Suprapubic skin (tissue), 4 donors: Measurements from ENCODE around the gene SYTL5.

Source experiments
- POLR2A ChIP-seq, 2 donors: fragments of 450-650 bp; IDR thresholded peaks; one replicate each; pipeline ENCODE4 v1.6.1; 2017; ENCODE audit warnings: antibody characterized with exemption in 2 of 2, mild to moderate bottlenecking in 2 of 2, moderate library complexity in 2 of 2
- POLR2AphosphoS5 ChIP-seq, 3 donors: sonication (generic); formaldehyde crosslinking; IDR thresholded peaks; one replicate each; pipeline ENCODE4 v1.6.1; 2017; ENCODE audit warnings: antibody characterized with exemption in 3 of 3
- TF ChIP-seq, protein P1 (sequence below), 2 donors: fragments of 200-600 bp in 1 of 2; fragments of 450-650 bp in 1 of 2; sonication (generic) in 1 of 2; IDR thresholded peaks; one replicate each; pipeline ENCODE4 v1.5.1; 2016 to 2019; ENCODE audit warnings: antibody characterized with exemption in 2 of 2, mild to moderate bottlenecking in 1 of 2, moderate library complexity in 1 of 2

DNA sequence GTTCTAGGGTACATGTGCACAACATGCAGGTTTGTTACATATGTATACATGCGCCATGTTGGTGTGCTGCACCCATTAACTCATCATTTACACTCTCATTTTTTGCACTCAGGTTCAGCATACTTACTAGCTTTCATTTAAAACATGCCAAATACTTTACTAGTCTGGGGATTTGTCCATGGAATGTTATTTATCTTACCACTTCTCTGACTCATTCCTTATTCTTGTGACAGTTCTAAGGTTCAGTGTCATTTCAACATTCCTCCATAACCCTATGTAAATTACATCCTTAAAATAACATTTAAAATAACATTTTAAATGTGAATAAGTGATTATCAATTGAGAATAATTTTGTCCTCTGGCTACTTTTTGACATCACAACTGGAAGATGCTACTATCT, 19.5 kb upstream of the SYTL5 start:
- TF ChIP-seq, protein P1, sequence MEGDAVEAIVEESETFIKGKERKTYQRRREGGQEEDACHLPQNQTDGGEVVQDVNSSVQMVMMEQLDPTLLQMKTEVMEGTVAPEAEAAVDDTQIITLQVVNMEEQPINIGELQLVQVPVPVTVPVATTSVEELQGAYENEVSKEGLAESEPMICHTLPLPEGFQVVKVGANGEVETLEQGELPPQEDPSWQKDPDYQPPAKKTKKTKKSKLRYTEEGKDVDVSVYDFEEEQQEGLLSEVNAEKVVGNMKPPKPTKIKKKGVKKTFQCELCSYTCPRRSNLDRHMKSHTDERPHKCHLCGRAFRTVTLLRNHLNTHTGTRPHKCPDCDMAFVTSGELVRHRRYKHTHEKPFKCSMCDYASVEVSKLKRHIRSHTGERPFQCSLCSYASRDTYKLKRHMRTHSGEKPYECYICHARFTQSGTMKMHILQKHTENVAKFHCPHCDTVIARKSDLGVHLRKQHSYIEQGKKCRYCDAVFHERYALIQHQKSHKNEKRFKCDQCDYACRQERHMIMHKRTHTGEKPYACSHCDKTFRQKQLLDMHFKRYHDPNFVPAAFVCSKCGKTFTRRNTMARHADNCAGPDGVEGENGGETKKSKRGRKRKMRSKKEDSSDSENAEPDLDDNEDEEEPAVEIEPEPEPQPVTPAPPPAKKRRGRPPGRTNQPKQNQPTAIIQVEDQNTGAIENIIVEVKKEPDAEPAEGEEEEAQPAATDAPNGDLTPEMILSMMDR (IDR thresholded peaks at IDR 0.05): no peak
- TF ChIP-seq POLR2AphosphoS5 (IDR thresholded peaks at IDR 0.05) (no peak), POLR2A (IDR thresholded peaks at IDR 0.05) (no peak)
